ENCODE measurements around the gene RAB24. TPM values are rescaled to one million over a fixed set of nuclear protein-coding genes. Genes with fewer than 3 reads are reported as not detected.
"Not testable (repeated sequence)": the region's sequence is repeated elsewhere in the genome, so short reads cannot be mapped to it uniquely, and the experiment has no call there.

Gene RAB24
- total RNA-seq, 1 donor from 2014 or later, result 12.0 TPM

DNA sequence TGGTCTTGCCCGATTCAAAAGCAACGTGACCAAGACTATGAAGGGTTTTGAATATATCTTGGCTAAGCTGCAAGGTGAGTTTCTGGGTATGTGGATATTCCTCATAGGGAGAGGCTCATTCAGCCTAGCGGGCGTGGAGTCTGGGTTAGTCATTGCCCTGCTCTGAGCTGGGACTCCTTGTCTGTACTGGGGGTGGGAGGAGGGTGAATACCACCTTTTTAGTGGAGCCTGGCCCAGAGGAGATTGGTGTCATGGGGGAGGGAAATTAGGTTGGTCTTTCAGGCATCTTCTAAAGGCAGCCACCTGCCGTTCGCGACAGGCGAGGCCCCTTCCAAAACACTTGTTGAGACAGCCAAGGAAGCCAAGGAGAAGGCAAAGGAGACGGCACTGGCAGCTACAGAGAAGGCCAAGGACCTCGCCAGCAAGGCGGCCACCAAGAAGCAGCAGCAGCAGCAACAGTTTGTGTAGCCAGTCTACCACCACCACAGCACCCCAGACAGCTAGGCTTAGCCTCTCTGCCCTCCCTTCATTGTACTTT is 2.7 kb upstream of the RAB24 start:
- H3K9ac ChIP-seq (ENCODE audit: low read depth in 1 of 3, low read length in 3 of 3); H3K9me3 ChIP-seq (ENCODE audit: control insufficient read depth in 3 of 3, low read length in 3 of 3); H3K27me3 ChIP-seq (ENCODE audit: control insufficient read depth in 3 of 3, insufficient read depth in 3 of 3, low read length in 3 of 3); H3K4me3 ChIP-seq (ENCODE audit: low read length in 3 of 3); H3K27ac ChIP-seq (ENCODE audit: low read depth, low read length): not testable (repeated sequence)
- H3K36me3 ChIP-seq (ENCODE audit: control insufficient read depth in 3 of 3, insufficient read depth in 3 of 3, low read length in 3 of 3), result peaks cover 26 to 29% (median 28%) of the 10 kb centered on the region in 3 donors
- H3K4me1 ChIP-seq (ENCODE audit: control insufficient read depth in 3 of 3, insufficient read depth in 3 of 3, low read length in 3 of 3), result peaks cover 38 to 69% (median 39%) of the 10 kb centered on the region in 3 donors

DNA sequence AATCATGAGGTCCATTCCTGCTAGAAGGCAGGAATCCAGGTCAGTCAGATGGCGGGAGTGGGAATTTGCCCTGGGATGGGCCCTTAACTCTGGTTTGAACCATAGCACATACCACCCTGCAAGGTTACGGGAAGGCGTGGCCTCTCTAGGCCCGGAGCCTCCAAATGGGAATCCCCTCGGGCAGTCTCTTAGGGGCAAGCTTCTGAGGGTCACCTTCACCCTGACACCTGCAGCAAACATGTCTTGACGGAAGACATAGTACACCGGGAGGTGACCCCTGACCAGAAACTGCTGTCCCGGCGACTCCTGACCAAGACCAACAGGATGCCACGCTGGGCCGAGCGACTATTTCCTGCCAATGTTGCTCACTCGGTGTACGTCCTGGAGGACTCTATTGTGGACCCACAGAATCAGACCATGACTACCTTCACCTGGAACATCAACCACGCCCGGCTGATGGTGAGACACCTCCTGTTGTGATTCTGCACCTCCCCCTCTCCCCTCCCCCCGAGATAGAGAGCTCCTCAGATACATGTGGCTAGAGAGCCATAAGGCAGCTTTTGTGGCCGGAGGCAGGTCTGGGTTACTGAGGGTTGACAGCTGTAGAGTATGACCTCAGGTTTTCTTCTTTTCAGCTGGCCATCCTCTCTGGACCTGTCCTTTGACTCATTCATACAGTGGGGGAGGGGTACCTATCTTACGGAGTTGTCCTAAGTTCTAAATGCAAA is 1.0 kb upstream of the RAB24 start:
- no peaks in the 10 kb centered on the region for H3K9me3 ChIP-seq (ENCODE audit: control insufficient read depth in 3 of 3, low read length in 3 of 3)
- H3K36me3 ChIP-seq (ENCODE audit: control insufficient read depth in 3 of 3, insufficient read depth in 3 of 3, low read length in 3 of 3), result peaks cover 26 to 33% (median 31%) of the 10 kb centered on the region in 3 donors
- H3K4me3 ChIP-seq (ENCODE audit: low read length in 3 of 3), result peak overlapping the region; percentile 90 to 99 (median 95)
- no peaks in the 10 kb centered on the region for H3K27me3 ChIP-seq (ENCODE audit: control insufficient read depth in 3 of 3, insufficient read depth in 3 of 3, low read length in 3 of 3)
- H3K27ac ChIP-seq (ENCODE audit: low read depth, low read length), result peak overlapping the region; percentile 82
- peaks cover 41 to 69% (median 42%) of the 10 kb centered on the region in 3 donors for H3K4me1 ChIP-seq (ENCODE audit: control insufficient read depth in 3 of 3, insufficient read depth in 3 of 3, low read length in 3 of 3)
- peak overlapping the region; percentile 90 to 96 (median 94) for H3K9ac ChIP-seq (ENCODE audit: low read depth in 1 of 3, low read length in 3 of 3)

DNA sequence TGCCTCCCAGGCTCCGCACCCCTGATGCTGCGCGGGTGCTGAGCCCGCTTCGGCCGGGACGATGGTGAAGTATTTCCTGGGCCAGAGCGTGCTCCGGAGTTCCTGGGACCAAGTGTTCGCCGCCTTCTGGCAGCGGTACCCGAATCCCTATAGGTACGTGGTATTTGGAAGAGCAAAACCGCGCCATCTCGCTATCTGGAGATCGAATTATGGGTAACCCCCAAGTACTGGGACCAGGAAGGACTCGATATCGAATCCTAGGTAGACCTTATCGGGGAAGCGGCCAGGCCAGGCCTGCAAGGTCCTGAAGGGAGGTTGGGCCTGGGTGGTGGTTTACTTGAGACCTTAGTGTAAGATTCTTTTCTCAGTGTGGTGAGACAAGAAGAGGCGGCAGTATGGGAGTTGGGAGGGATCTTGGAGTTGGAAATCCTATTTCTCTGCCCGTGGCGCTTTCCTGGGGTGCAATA is 439 bp upstream of the RAB24 start:
- H3K4me3 ChIP-seq (ENCODE audit: low read length in 3 of 3), result peak overlapping the region; percentile 90 to 99 (median 95)
- H3K9me3 ChIP-seq (ENCODE audit: control insufficient read depth in 3 of 3, low read length in 3 of 3), result no peaks in the 10 kb centered on the region
- peaks cover 37 to 67% (median 40%) of the 10 kb centered on the region in 3 donors for H3K4me1 ChIP-seq (ENCODE audit: control insufficient read depth in 3 of 3, insufficient read depth in 3 of 3, low read length in 3 of 3)
- H3K27me3 ChIP-seq (ENCODE audit: control insufficient read depth in 3 of 3, insufficient read depth in 3 of 3, low read length in 3 of 3), result no peaks in the 10 kb centered on the region
- H3K27ac ChIP-seq (ENCODE audit: low read depth, low read length), result peak overlapping the region; percentile 82
- peak overlapping the region; percentile 90 to 96 (median 94) for H3K9ac ChIP-seq (ENCODE audit: low read depth in 1 of 3, low read length in 3 of 3)
- H3K36me3 ChIP-seq (ENCODE audit: control insufficient read depth in 3 of 3, insufficient read depth in 3 of 3, low read length in 3 of 3), result peaks cover 26 to 33% (median 31%) of the 10 kb centered on the region in 3 donors

DNA sequence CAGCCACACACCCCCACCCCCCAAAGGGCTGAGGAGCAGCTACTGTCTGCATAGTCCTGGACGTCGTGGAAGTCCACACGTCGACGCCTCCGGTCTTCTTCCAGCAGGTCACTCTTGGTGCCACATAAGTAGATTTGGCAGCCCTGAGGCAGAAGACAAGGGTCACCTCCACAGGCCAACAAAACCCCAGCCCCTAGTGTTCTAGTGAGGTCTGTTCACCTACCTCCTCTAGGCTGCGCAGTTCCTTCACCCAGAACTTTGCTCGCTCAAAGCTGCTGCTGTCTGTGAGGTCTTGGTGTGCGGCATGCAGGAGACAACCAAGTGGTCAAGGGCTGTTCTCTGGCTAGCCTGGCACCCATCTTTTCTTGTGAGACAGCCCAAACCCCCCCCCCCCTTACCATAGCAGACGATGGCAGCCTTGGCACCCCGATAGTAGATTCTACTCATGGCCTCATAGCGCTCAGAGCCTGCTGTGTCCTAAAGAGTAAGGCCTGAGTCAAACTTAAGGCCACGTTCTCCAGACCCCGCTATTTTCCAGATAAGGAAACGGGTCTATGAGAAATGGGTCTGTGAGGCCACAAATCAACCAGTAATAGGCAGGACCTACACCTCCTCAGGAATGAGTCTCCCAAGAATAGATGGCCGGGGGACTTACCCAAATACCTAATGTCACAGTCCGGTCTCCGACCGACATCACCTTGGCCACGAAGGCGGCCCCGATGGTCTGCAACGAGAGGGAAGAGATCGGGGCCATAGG is 987 bp downstream of the RAB24 start:
- H3K9ac ChIP-seq (ENCODE audit: low read depth in 1 of 3, low read length in 3 of 3), result peak overlapping the region; percentile 52 to 96 (median 90)
- H3K4me3 ChIP-seq (ENCODE audit: low read length in 3 of 3), result peak overlapping the region; percentile 82 to 99 (median 95)
- H3K27ac ChIP-seq (ENCODE audit: low read depth, low read length), result peak overlapping the region; percentile 82
- H3K9me3 ChIP-seq (ENCODE audit: control insufficient read depth in 3 of 3, low read length in 3 of 3), result no peaks in the 10 kb centered on the region
- H3K4me1 ChIP-seq (ENCODE audit: control insufficient read depth in 3 of 3, insufficient read depth in 3 of 3, low read length in 3 of 3), result peaks cover 37 to 64% (median 38%) of the 10 kb centered on the region in 3 donors
- no peaks in the 10 kb centered on the region for H3K27me3 ChIP-seq (ENCODE audit: control insufficient read depth in 3 of 3, insufficient read depth in 3 of 3, low read length in 3 of 3)
- peaks cover 26 to 33% (median 31%) of the 10 kb centered on the region in 3 donors for H3K36me3 ChIP-seq (ENCODE audit: control insufficient read depth in 3 of 3, insufficient read depth in 3 of 3, low read length in 3 of 3)

DNA sequence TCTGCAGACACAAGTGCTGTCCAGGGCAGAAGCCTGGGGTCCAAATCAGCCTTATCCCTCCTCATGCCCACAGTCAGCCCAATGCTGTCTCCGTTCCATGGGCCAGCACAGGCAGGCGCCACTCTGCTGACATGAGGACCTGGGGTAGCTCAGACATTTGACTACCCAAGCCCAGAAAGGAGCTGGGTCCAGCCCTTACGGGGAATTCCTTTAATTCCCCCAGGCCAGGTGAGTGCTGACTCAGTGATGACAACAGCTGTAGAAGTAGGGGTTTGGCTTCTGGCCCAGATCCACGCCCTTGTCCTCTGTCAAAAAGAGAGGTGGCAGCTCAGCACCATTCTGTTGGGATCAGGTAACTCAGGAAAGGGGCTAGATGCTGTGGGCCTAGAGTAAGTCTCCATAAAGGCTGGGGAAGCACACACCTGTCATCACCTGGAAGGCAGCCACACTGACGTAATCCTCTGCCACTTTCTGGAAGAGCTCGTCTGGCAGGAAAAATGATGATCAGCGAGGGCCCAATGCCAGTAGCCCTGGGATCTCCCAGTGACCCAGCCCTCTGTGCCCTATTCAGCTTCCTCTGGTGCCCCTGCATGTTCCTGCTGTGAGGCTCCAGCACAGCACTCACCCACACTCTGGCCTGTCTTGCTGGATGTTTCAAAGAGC is 1.9 kb downstream of the RAB24 start:
- H3K4me1 ChIP-seq (ENCODE audit: control insufficient read depth in 3 of 3, insufficient read depth in 3 of 3, low read length in 3 of 3), result peaks cover 37 to 63% (median 42%) of the 10 kb centered on the region in 3 donors
- H3K4me3 ChIP-seq (ENCODE audit: low read length in 3 of 3), result peak overlapping the region in 1 of 3 donors; percentile 46
- no peaks in the 10 kb centered on the region for H3K27me3 ChIP-seq (ENCODE audit: control insufficient read depth in 3 of 3, insufficient read depth in 3 of 3, low read length in 3 of 3)
- H3K27ac ChIP-seq (ENCODE audit: low read depth, low read length), result no peak overlapping the region
- peaks cover 18 to 28% (median 28%) of the 10 kb centered on the region in 3 donors for H3K36me3 ChIP-seq (ENCODE audit: control insufficient read depth in 3 of 3, insufficient read depth in 3 of 3, low read length in 3 of 3)
- peak overlapping the region in 2 of 3 donors; percentile 35 to 96 for H3K9ac ChIP-seq (ENCODE audit: low read depth in 1 of 3, low read length in 3 of 3)
- no peaks in the 10 kb centered on the region for H3K9me3 ChIP-seq (ENCODE audit: control insufficient read depth in 3 of 3, low read length in 3 of 3)

DNA sequence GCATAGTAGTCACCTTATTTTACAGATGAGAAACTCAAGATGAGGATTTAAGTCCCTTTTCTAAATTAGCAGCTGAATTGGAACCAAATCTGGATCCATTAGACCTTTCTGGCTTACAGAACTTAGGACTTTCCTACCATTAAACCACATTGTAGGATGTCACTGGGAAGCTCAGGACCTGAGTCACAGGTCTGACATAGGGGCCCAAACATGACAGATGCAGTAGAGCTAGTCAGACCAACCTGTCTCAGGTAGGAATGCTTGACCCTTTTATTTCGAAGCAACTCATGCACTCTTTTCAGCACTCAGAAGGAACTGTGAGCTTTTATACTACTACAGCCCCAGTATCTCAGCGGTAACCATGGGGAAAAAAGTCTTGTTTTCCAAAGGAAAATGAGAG is 2.6 kb downstream of the RAB24 start:
- peaks cover 16 to 27% (median 23%) of the 10 kb centered on the region in 3 donors for H3K36me3 ChIP-seq (ENCODE audit: control insufficient read depth in 3 of 3, insufficient read depth in 3 of 3, low read length in 3 of 3)
- peak overlapping the region; percentile 63 for H3K27ac ChIP-seq (ENCODE audit: low read depth, low read length)
- peaks cover 35 to 63% (median 44%) of the 10 kb centered on the region in 3 donors for H3K4me1 ChIP-seq (ENCODE audit: control insufficient read depth in 3 of 3, insufficient read depth in 3 of 3, low read length in 3 of 3)
- no peaks in the 10 kb centered on the region for H3K27me3 ChIP-seq (ENCODE audit: control insufficient read depth in 3 of 3, insufficient read depth in 3 of 3, low read length in 3 of 3)
- peak overlapping the region in 1 of 3 donors; percentile 1 for H3K9ac ChIP-seq (ENCODE audit: low read depth in 1 of 3, low read length in 3 of 3)
- no peaks in the 10 kb centered on the region for H3K9me3 ChIP-seq (ENCODE audit: control insufficient read depth in 3 of 3, low read length in 3 of 3)
- H3K4me3 ChIP-seq (ENCODE audit: low read length in 3 of 3), result no peak overlapping the region

DNA sequence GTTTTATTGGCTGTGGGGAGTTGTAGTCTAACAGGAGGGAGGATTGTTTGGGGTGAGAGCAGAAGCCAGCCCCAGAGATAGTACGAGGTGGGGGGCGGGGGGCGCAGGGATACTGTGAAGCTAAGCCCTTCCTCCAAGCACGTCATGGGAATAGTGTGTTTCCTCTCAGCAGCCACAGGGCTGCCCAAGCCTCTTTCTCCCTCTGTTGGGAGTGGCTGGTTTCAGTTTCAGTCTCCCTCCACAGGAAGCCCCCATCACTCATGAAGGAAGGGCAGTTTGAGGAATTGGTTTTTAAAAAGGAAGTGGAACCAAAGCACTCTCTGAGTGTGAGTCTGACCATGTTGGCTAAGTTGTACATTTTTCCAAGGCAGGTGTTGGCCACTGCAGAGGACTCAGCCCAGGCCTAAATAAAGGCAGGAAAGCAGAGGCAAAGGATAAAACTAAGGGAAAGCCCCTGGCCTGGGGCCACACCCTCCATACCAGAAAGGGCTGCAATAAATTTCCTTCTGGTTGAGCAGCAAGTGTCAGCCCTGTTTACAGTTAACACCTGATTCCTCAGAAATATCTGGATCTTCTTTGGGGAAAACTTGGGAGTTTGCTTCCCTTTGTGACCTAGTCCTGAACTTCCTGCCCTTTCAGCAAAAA is 3.2 kb downstream of the RAB24 start:
- Histone ChIP-seq H3K9me3 (ENCODE audit: control insufficient read depth in 3 of 3, low read length in 3 of 3) (no peaks in the 10 kb centered on the region), H3K27ac (ENCODE audit: low read depth, low read length) (peak overlapping the region; percentile 63), H3K9ac (ENCODE audit: low read depth in 1 of 3, low read length in 3 of 3) (peak overlapping the region in 1 of 3 donors; percentile 45), H3K36me3 (ENCODE audit: control insufficient read depth in 3 of 3, insufficient read depth in 3 of 3, low read length in 3 of 3) (peaks cover 16 to 27% (median 24%) of the 10 kb centered on the region in 3 donors), H3K4me1 (ENCODE audit: control insufficient read depth in 3 of 3, insufficient read depth in 3 of 3, low read length in 3 of 3) (peaks cover 35 to 66% (median 44%) of the 10 kb centered on the region in 3 donors), H3K4me3 (ENCODE audit: low read length in 3 of 3) (no peak overlapping the region), H3K27me3 (ENCODE audit: control insufficient read depth in 3 of 3, insufficient read depth in 3 of 3, low read length in 3 of 3) (no peaks in the 10 kb centered on the region)

DNA sequence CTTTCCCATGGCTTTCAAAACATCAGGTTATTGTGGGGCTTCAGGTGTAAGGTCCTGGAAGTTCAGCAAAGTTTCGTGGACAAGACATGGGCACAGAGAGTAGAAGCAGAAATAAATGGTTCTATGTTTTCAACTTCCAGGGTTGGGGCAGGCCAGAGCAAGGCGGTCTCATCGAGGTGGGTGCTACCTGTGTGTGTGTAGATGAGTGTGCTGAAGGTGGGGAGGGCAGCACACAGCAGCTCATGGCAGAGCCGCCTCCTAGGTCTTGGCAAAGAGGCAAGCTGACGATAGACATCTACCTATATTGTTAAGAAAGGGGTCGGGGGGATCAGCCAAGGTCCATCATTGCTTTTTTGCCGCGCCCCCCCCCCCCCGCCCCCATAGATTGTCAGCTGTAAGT is 3.8 kb downstream of the RAB24 start:
- Histone ChIP-seq H3K4me3 (ENCODE audit: low read length in 3 of 3) (no peak overlapping the region), H3K4me1 (ENCODE audit: control insufficient read depth in 3 of 3, insufficient read depth in 3 of 3, low read length in 3 of 3) (peaks cover 30 to 62% (median 40%) of the 10 kb centered on the region in 3 donors), H3K9me3 (ENCODE audit: control insufficient read depth in 3 of 3, low read length in 3 of 3) (no peaks in the 10 kb centered on the region), H3K9ac (ENCODE audit: low read depth in 1 of 3, low read length in 3 of 3) (no peak overlapping the region), H3K36me3 (ENCODE audit: control insufficient read depth in 3 of 3, insufficient read depth in 3 of 3, low read length in 3 of 3) (peaks cover 18 to 34% (median 26%) of the 10 kb centered on the region in 3 donors), H3K27me3 (ENCODE audit: control insufficient read depth in 3 of 3, insufficient read depth in 3 of 3, low read length in 3 of 3) (no peaks in the 10 kb centered on the region), H3K27ac (ENCODE audit: low read depth, low read length) (peak overlapping the region; percentile 45)

DNA sequence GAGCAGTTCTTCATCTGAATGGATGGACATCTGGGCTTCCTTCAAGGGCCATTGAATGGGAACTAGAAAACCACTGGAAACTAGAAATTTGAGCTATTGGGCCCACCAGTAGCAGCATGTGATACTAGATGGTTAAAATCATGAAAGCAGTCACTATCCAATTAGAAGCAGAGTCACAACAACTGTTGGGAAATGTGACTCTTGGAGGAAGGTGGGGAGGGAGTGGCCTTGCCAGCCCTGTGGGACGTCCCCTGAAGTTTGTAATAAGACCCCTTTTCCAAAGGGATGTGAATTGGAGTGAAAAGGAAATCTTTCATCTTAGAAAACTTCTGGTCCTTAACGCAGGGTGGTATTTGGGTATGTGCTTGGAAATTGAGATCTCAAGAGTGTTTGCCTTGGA is 5.6 kb downstream of the RAB24 start:
- Histone ChIP-seq H3K4me1 (ENCODE audit: control insufficient read depth in 3 of 3, insufficient read depth in 3 of 3, low read length in 3 of 3) (peaks cover 23 to 50% (median 34%) of the 10 kb centered on the region in 3 donors), H3K27me3 (ENCODE audit: control insufficient read depth in 3 of 3, insufficient read depth in 3 of 3, low read length in 3 of 3) (no peaks in the 10 kb centered on the region)

More for the DNA sequence above, 5.6 kb downstream of the RAB24 start:
- Histone ChIP-seq H3K27ac (ENCODE audit: low read depth, low read length) (no peak overlapping the region), H3K9me3 (ENCODE audit: control insufficient read depth in 3 of 3, low read length in 3 of 3) (no peaks in the 10 kb centered on the region), H3K4me3 (ENCODE audit: low read length in 3 of 3) (no peak overlapping the region), H3K9ac (ENCODE audit: low read depth in 1 of 3, low read length in 3 of 3) (no peak overlapping the region), H3K36me3 (ENCODE audit: control insufficient read depth in 3 of 3, insufficient read depth in 3 of 3, low read length in 3 of 3) (peaks cover 33 to 50% (median 41%) of the 10 kb centered on the region in 3 donors)
